NCI-H2196 (cell line): ENCODE data around the gene FBXO44.

ENCODE experiments used
- DNase-seq: peaks from one replicate; lab custom pipeline; 2025; ENCODE audit not compliant: unreplicated experiment; lab: John Stamatoyannopoulos, UW

Gene FBXO44

DNA sequence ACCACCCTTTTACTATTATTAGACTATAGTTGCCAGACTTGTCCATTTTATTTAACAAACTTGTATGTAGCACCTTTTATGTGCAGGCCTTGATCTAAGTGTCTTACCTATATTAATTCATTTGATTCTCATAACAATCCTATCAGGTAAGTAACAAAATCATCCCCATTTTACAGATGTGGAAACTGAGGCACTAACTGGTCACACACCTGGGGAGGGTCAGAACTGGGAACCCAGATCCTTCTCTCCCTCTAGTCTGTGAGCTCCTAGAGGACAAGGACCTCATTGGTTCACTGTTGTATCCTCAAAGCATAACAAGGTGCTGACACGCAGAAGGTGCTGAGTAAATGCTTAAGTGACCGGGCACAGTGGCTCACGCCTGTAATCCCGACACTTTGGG, 15.3 kb upstream of the FBXO44 start:
- DNase-seq, result no peak

DNA sequence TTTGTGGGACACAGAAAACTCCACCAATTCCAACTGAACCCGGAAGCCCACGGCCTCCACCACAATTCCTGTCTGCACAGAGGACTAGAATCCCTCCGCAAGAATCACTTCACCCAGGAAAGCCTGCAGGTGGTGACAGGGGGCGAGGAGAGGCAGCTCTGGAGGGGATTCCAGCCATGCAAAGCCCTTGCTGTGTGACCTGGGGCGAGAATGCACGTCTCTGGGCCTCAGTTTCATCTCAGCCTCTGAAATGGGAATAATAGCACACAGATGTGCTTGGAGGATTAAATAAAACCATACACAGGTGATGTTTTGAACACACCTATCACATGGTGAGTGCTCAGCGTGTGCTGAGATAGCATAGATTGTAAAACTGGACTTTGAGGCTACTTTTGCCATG, 14.6 kb upstream of the FBXO44 start:
- no peak for DNase-seq

DNA sequence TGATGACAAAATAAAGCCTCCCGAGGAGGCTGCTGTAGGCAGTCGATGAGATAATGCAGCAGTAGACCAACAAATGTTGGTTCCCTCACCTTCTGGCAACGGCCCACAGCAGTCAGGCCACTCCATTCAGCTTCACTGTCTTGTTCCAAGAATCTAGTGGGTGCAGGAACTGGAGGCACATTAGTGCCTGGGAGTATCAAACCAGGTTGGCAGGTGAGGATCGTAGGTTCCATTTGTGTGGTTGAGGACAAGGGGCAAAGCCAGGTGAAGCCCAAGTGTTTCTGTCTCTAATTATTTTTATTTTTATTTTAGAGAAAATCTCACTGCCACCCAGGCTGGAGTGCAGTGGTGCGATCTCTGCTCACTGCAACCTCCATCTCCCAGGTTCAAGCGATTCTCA, 13.7 kb upstream of the FBXO44 start:
- DNase-seq, result no peak

DNA sequence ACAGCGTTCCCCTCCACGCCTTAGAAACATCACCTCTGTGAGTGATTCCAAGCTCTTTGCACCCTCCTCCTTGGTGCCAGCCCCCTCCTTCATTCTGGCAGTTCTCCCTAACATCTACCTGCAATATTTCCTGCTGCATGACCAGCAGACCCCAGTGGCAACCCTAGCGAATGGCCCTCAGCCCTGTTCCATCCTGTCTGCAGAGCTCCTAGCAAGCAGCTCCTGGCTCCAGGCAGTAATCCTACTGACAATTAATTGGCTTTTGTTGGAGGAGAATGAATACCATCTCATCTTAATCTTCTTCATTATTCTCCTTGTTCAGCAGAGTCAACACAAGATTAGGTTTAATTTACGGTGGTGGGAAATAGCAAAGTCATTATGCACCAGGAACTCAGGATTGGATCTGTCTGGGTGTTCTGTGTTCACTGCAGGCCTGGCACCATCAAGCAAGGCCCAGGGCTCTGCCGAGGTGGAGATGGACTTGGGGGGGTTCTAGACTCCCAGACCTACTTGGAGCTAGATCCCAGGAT, 12.8 kb upstream of the FBXO44 start:
- no peak for DNase-seq

DNA sequence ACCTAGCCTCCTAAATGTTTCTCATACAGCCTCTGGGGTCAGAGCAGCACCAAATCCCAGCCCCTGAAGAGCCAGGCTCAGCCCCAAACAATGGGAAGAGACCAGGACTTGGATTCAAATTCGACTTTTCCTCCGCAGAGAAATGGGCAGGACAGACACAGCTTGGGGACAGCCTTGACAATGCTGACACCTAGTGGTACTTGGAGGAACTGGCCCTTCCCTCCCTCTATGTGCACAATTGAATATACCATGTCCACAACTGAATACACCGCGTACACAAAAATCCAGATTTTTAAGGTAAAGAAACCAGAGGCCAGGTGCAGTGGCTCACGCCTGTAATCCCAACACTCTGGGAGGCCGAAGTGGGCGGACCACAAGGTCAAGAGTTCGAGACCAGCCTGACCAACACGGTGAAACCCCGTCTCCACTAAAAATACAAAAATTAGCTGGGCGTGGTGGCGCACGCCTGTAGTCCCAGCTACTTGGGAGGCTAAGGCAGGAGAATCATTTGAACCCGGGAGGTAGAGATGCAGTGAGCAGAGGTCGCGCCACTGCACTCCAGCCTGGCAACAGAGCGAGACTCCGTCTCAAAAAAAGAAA, 12.2 kb upstream of the FBXO44 start:
- DNase-seq, result peak; percentile 73

DNA sequence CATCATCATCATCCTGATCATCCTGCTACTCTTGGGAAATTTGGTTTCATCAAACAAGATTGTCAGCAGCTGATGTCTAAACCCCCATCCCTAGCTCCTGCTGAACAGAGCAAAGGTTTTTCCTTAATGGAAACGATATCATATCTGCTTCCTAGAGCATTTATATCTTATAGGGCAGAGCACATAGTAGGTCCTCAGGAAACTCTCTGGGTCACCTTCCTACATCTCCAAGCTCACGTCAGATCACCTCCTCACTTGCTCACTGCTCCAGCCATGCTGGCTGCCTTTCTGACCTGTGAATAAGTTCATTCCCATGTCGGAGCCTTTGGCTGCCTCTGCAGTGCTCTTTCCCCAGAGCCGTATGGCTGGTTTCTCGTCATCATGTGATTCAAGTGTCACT, 10.9 kb upstream of the FBXO44 start:
- no peak for DNase-seq

DNA sequence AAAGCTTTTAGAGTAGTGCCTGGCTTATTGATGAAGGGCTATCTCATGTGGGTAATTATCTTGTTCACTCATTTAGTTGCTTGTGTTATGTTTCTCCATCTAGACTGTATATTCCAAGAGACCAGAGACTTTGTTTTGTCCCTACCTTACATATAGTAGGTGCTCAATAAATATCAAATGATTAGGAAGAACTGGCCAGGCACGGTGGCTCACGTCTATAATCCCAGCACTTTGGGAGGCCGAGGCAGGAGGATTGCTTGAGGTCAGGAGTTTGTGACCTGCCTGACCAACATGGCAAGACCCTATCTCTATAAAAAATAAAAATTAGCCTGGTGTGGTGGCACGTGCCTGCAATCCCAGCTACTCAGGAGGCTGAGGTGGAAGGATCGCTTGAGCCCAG, 9.4 kb upstream of the FBXO44 start:
- DNase-seq, result no peak

DNA sequence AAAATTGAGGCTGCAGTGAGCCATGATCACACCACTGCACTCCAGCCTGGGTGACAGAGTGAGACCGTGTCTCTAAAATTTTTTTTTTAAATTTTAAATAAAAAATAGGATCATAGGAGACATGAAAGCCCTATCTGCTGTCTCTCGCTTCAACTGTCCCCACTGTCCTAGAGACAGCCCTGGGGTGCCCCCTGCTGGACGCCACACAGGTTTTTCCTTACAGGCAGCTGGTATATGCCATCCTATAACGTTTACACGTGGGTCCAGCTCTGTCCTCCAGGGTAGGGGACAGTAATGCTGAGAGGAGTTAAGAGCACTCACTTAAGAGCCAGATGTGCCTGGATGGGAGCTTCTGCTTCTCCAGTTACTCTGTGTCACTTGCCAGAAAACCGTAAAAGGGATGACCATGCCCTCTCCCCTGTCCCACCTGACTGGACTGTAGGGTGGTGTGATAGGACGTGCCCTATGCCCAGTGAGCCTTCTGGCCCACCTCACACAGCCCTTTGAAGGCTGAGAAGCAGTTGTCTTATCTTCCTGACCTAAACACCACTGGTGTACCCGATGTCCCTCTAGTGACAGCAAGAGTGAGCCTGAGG, 8.9 kb upstream of the FBXO44 start:
- DNase-seq, result peak; percentile 88

DNA sequence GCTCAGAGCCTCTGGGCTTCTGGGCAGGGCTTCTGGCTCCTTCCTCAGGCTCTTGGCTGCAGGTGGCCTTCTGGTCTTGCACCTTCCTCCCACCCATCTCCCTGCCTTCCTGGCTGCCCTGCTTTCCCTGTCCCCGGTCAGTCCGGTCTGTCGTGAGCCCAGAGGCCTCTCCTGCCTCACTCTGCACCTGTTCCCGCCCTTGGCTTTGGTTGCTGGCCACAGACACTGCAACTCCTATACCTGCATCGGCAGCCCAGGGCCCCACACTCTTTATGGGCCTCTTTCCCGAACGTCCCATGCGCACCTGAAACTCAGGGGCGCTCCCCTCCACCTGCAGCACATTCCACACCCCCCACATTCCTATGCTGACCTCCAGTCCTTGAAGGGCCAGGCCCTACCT, 8.4 kb upstream of the FBXO44 start:
- DNase-seq, result no peak

DNA sequence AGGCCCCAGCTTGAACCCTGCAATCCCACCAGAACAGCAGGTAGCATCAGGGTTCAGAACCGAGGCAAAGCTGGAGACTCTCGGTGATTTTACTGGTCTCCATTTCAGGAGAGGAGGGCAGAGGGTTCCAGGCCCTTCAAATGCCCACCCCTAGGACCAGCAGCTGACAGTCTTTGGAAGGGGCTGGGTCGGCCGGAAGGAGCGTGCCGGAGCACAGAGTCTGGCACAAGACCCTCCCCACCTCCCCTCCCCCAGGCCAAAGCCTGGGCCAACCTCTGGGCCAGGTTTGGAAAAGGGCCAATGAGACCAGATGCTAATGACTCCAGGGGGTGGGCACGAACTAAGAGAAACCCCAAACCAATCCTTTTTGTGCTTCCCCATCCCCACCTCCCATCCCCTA, 7.3 kb upstream of the FBXO44 start:
- no peak for DNase-seq

DNA sequence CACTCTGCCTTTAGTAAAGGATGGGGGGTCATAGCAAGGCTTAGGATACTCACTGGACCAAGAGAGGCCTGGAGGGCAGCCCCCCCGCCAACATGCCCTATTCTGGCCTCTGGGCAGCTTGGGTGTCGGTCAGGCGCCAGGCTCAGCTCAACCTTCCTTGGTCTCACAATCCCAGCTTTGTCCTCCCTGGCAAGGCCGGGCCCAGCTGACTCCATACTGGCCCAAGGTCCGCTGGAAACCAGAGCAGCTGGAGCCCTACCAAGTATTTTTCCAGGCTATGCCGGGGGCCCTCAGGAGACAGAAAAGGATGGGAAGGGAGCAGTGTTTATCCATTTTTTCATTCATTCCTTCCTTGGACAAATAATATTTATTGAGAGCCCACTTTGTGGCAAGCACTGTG, 6.6 kb upstream of the FBXO44 start:
- no peak for DNase-seq

DNA sequence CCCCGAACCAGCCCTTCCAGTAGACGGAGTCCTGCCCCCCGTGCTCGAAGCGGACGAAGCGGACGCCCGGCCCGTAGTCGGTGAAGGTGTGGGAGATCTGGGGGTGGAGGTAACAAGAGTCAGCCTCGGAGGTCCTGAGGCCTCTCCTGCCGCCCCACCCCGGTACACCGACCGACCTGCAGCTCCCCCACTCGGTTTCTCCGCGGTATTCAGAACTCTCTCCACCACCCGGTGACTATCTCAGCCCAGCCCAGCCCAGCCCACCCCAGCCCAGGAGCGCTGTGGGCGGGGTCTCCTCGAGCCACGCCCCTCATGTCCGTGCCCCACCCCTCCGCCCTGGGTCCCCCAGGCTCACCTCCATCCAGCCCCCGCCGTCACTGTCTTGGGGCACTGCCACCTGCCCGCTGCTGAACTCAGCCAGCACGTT, 5.9 kb upstream of the FBXO44 start:
- DNase-seq, result no peak

DNA sequence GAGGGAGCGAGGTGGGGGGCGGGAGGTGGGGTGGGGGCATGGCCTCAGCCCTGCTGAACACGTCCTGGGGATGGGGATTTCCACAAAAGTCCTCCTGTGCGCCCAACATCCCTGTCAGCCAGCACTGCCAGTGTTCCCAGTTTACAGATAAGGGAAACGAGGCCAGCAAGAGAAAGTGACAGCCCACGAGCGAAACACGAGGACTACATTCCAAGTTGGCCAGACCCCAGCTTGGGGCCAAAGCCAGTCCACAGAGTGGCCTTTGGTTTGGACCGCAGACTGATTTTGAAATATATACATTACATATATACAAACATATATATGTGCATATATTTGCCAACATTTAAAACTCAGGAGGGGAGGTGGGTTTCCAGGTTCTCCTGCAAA, 5.4 kb upstream of the FBXO44 start:
- no peak for DNase-seq

DNA sequence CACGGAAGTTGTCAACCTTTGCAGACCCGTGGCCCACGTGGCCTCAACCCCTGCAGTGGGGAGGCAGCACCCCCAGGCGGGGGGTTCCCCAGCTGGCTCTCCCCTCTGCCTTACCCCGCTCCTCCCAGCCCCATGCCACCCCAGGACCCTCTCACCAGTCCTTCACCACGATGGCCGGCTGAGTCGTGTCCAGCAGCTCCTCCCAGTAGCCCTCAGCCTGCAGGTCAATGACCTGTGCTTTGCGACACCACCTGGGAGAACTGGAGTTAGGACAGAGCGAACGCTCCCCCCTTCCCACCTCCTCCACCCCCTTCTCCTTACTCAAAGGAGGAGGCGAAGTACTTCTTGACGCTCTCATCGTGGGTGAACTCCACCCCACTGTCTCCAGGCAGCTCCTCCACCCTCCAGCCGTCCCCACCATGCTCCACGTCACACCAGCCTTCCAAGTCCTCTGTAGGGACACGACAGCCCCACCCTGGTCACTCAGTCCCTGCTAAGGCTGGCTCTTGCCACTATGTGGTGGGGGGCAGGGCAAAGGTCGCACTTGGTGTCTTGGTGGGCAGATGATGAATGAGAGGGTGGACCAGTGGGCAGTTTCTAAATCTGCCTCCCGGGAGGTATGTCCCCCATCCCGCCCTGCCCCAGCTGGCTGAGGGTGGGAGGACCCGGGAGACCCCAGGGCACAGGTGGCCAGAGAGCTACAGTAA, 4.9 kb upstream of the FBXO44 start:
- no peak for DNase-seq

DNA sequence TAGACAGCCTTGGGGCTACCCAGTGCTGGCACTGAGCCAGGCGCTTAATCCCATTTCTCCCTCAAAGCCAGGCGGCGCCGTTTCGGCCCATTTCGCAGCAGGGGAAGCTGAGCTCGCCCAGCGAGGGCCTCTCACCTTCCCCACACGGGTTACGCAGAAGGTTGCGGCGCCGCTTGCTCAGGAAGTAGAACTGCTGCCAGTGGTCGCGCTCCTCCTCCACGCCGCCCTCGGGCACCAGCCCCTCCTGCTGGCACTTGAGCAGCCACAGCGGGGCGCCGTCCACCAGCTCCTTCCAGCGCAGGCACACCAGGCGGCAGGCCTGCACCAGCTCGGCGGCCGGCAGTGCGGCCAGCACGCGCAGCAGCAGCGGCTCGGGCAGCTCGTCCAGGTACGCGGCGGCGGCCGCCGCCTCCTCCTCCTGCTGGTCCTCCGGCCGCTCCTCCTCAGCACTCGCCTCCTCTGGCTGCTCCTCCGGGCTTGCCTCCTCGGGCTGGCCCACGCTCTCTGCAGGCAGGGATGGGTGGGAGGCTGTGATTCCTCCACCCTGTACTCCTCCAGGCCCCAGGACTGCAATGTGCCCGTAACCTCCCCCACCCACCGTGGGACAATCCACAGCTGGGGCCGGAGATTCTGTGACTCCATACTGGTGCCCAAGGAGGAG, 4.2 kb upstream of the FBXO44 start:
- no peak for DNase-seq

DNA sequence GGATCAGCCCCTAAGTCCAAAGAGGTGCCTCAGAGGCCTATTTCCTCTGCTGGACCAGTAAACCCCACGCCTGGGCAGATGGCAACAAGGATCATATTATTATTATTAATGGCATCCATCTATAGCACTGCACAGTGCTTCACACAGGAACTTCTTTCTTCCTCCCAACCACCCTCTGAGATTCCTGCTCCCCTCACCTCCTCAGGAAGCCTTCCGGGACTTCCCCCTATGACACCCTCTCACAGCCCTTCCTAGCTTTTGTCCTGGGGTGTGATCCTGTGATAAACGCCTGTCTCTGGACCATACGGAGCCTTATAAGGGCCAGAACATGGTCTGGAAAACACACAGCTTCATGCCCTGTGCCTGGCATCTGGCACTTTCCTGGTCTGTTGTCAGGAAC, 3.7 kb upstream of the FBXO44 start:
- no peak for DNase-seq

DNA sequence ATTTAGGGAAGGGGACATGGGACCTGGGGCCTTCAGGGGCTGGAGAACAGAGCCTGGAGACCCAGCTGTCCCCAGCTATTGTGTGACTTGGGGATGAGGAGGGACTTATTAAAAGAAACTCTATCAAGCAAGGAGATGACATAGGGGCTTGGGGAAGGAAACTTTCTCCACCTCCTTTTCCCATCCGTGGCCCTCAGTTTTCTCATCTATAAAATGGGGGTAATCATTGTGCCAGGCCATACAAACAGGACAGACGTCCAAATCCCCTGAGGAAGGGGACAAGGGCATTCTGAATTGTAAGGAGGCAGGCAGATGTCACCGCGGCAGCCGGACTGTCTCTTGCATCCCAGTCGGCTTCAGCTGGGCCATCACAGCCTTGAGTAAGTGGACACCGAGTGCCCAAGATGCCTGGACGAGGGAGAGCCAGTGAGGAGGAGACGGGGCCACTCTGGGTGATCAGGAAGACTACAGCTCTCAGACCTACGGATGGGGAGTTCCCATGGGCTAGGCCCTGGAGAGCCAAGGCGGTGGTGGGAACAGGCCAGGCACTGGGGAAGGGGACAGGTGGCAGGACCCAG, 2.4 kb upstream of the FBXO44 start:
- DNase-seq, result no peak

DNA sequence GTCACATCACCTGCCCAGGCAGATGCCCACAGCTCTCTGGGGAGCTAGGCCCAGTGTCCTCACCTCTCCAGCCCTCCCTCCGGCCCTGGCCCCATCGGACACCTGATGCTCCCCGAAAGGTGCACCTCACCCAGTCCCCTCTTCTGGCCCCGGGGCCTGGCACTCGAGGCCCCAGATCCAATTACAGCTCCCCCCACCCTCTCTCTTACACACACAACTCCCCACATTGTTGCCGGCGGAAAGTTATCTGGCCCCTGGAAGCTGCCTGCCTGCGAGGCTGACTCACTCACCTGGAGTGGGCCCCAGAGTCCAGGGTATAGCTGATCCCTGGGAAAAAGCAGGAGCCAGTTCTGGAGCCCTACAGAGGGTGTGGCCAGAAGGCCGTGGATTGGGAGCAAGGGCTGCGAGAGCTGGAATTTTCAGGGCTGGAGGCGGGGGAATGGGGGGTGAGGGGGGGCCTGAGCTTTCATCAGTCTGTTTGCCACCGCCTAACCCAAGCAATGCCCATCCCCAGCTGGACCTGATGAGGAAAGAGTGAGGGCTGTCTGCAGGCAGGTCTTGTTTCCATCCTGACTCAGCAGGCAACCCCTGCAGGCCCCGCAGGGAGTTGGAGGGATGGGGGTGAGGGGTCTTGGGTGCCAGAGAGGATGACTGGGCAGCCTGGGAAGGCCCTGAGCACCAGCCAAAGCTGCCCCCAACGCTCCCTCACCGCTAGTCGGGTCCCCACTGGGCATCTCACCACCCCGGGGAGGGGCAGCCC, 1.4 kb upstream of the FBXO44 start:
- DNase-seq, result no peak

DNA sequence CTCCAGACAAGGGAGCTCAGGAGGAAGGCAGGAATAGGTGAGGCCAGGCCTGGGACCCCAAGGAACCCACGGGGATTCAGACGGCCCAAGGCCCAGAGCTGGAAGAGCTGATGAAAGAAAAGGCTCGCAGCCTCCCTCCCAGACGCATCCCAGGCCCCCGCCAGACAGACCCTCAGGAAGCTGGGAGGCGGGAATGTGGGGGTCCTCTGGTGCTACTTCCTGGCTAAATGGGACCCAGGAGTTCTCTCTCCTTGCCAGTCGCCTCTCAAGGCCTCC, 878 bp upstream of the FBXO44 start:
- DNase-seq, result no peak

DNA sequence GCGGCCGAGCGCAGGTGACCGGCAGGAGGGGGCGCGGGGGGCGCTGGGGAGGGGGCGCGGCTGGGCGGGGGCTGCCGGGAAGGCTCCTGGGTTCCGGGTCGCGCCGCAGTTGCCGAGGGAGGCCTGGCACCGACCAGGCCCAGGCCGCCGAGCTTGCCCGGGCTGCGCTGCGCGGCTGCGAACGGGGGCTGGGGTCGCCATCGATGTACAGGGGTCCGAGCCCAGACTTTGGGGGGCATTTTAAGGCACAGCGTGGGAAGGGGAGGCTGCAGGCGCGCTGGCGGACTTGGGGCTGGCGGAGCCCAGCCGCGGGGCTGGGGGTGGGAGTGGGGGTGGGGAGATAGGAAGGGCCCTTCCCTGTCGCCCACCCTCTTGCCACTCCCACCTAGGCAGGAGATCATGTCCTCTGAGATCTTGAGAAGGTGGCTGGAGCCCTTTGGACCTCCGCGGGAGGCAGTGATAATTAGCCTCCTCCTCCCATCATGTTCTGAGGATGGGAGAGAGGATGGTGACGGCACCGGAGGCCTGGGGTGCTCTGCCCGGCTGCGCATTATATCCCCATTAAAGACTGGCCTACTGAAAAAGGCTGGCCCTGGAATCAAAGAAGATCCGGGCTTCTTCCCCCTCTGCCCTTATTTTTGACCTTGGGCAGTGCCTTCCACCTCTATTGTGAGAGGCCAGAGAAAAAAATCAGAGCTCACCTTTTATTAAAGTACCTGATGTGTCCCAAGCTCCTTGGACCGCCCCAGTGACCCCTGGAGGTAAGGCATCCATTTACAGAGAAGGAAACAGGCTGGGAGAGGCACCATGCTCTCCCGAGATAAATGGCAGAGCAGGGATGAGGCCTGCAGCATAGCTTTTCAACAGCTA, 497 bp downstream of the FBXO44 start:
- no peak for DNase-seq
